IMR-90 (cell line): ENCODE data around the gene TRUB2. TPM values are rescaled to one million over a fixed set of nuclear protein-coding genes. Genes with fewer than 3 reads are reported as not detected.

Experiments used
- ATAC-seq: fragments of 200-7000 bp; cut with Tn5 transposase; 2 replicates; pipeline ENCODE4 v1.9.1; 2020; ENCODE audit warnings: low read depth, mild to moderate bottlenecking, moderate library complexity
- BruUV-seq: library from RNA; stranded (reverse); fragments of 400-500 nt; replicated peaks from 2 replicates; lab custom pipeline; 2021; lab: Mats Ljungman, UMichigan
- CTCF ChIA-PET: fragments of 300-600 bp; formaldehyde crosslinking; extraction: SDS; loops from one replicate; lab custom pipeline; 2021; ENCODE audit warnings: antibody characterized with exemption; lab: Yijun Ruan, JAX
- POLR2A ChIA-PET: fragments of 300-600 bp; sonication (Branson Sonifier 250); formaldehyde crosslinking; loops from one replicate; lab custom pipeline; 2022; ENCODE audit warnings: antibody characterized with exemption; ENCODE audit not compliant: unreplicated experiment; lab: Charles Lee
- DNase-seq: peaks from one replicate; pipeline ENCODE4 v3.0.0; 2013
- H2AFZ ChIP-seq: replicated peaks from 2 replicates; pipeline ENCODE3; 2013; ENCODE audit warnings: low read length, mild to moderate bottlenecking; ENCODE audit not compliant: poor library complexity
- H2AK5ac ChIP-seq: 2 replicates; pipeline ENCODE4 v1.6.1; 2013; ENCODE audit warnings: low read depth, low read length, inconsistent platforms
- H2AK9ac ChIP-seq: replicated peaks from 2 replicates; pipeline ENCODE3; 2013; ENCODE audit warnings: mild to moderate bottlenecking, low read depth, low read length, moderate library complexity; ENCODE audit not compliant: poor library complexity
- H2BK120ac ChIP-seq: 2 replicates; pipeline ENCODE4 v1.6.1; 2013; ENCODE audit warnings: low read depth, low read length, inconsistent platforms
- H2BK15ac ChIP-seq: 3 replicates; pipeline ENCODE4 v1.6.1; 2013; ENCODE audit warnings: low read depth, low read length, inconsistent platforms
- H2BK20ac ChIP-seq: 2 replicates; pipeline ENCODE4 v1.6.1; 2013; ENCODE audit warnings: low read depth, mild to moderate bottlenecking, inconsistent platforms, low read length, moderate library complexity
- H2BK5ac ChIP-seq: 2 replicates; pipeline ENCODE4 v1.6.1; 2013; ENCODE audit warnings: mild to moderate bottlenecking, low read depth, low read length, inconsistent platforms; ENCODE audit not compliant: poor library complexity, severe bottlenecking
- H3K14ac ChIP-seq: replicated peaks from 2 replicates; pipeline ENCODE4 v1.6.1; 2013; ENCODE audit warnings: low read depth, low read length, inconsistent platforms
- H3K18ac ChIP-seq: 2 replicates; pipeline ENCODE4 v1.6.1; 2013; ENCODE audit warnings: low read depth, low read length, control low read depth
- H3K23ac ChIP-seq: 2 replicates; pipeline ENCODE4 v1.6.1; 2013; ENCODE audit warnings: low read depth, low read length, inconsistent platforms
- H3K27ac ChIP-seq: 2 replicates; pipeline ENCODE4 v1.5.1; 2013; ENCODE audit warnings: mild to moderate bottlenecking, control low read depth, low read length; ENCODE audit not compliant: insufficient read depth
- H3K27me3 ChIP-seq: 2 replicates; pipeline ENCODE4 v1.6.1; 2013; ENCODE audit warnings: low read length; ENCODE audit not compliant: control insufficient read depth, insufficient read depth
- H3K36me3 ChIP-seq: 2 replicates; pipeline ENCODE4 v1.6.1; 2013; ENCODE audit warnings: low read length, mixed read lengths; ENCODE audit not compliant: control insufficient read depth, insufficient read depth
- H3K4ac ChIP-seq: 2 replicates; pipeline ENCODE4 v1.6.1; 2013; ENCODE audit warnings: low read depth, low read length, inconsistent platforms
- H3K4me1 ChIP-seq: 2 replicates; pipeline ENCODE4 v1.6.1; 2013; ENCODE audit warnings: low read length, mixed read lengths; ENCODE audit not compliant: control insufficient read depth, insufficient read depth
- H3K4me2 ChIP-seq: 2 replicates; pipeline ENCODE4 v1.6.1; 2013; ENCODE audit warnings: low read depth, mild to moderate bottlenecking, control low read depth, low read length, moderate library complexity
- H3K4me3 ChIP-seq: 2 replicates; pipeline ENCODE4 v1.5.1; 2013; ENCODE audit warnings: low read depth, mild to moderate bottlenecking, control low read depth, low read length, moderate library complexity; ENCODE audit not compliant: insufficient read depth
- H3K56ac ChIP-seq: 2 replicates; pipeline ENCODE4 v1.6.1; 2013; ENCODE audit warnings: low read length, inconsistent platforms; ENCODE audit not compliant: insufficient read depth; ENCODE audit errors: extremely low read depth
- H3K79me1 ChIP-seq, 2 experiments: 2 replicates each; pipeline ENCODE4 v1.6.1; 2013; ENCODE audit warnings: low read length in 2 of 2, inconsistent platforms in 1 of 2, low read depth in 1 of 2
- H3K9ac ChIP-seq: 2 replicates; pipeline ENCODE4 v1.6.1; 2013; ENCODE audit warnings: low read depth, low read length, control low read depth
- H3K9me1 ChIP-seq: 2 replicates; pipeline ENCODE4 v1.6.1; 2013; ENCODE audit warnings: low read length, inconsistent platforms; ENCODE audit not compliant: insufficient read depth
- H3K9me3 ChIP-seq: 2 replicates; pipeline ENCODE4 v1.6.1; 2013; ENCODE audit warnings: low read length; ENCODE audit not compliant: control insufficient read depth, insufficient read depth
- H4K20me1 ChIP-seq: 2 replicates; pipeline ENCODE4 v1.6.1; 2013; ENCODE audit warnings: low read length, inconsistent platforms; ENCODE audit not compliant: insufficient read depth
- H4K5ac ChIP-seq: 2 replicates; pipeline ENCODE4 v1.6.1; 2013; ENCODE audit warnings: mild to moderate bottlenecking, low read depth, low read length, control low read depth
- H4K8ac ChIP-seq, 2 experiments: 2 replicates each; pipeline ENCODE4 v1.6.1; 2013; ENCODE audit warnings: low read depth in 2 of 2, low read length in 2 of 2, control low read depth in 1 of 2, inconsistent platforms in 1 of 2
- H4K91ac ChIP-seq: 2 replicates; pipeline ENCODE4 v1.6.1; 2013; ENCODE audit warnings: low read depth, low read length, inconsistent platforms; ENCODE audit not compliant: insufficient read depth
- CEBPB ChIP-seq: IDR thresholded peaks from 2 replicates; pipeline ENCODE4 v1.6.1; 2012; ENCODE audit warnings: low read depth, low read length, improper control_type of control experiment
- CHD1 ChIP-seq: IDR thresholded peaks from 2 replicates; pipeline ENCODE4 v1.6.1; 2012; ENCODE audit warnings: low read depth, low read length, improper control_type of control experiment
- ELK1 ChIP-seq: fragments of 150-350 bp; IDR thresholded peaks from 2 replicates; pipeline ENCODE4 v1.6.1; 2016; ENCODE audit warnings: low read depth, mild to moderate bottlenecking, low read length, moderate library complexity, borderline replicate concordance
- FOS ChIP-seq: fragments of 150-350 bp; IDR thresholded peaks from 2 replicates; pipeline ENCODE4 v1.6.1; 2016; ENCODE audit warnings: low read depth, low read length
- MAFK ChIP-seq: IDR thresholded peaks from 2 replicates; pipeline ENCODE4 v1.6.1; 2012; ENCODE audit warnings: low read depth, low read length, improper control_type of control experiment
- MAZ ChIP-seq: IDR thresholded peaks from 2 replicates; pipeline ENCODE4 v1.6.1; 2012; ENCODE audit warnings: low read depth, mild to moderate bottlenecking, low read length, improper control_type of control experiment, moderate library complexity, borderline replicate concordance
- MXI1 ChIP-seq: IDR thresholded peaks from 2 replicates; pipeline ENCODE4 v1.6.1; 2012; ENCODE audit warnings: low read depth, mild to moderate bottlenecking, low read length, moderate library complexity, borderline replicate concordance
- NFE2L2 ChIP-seq: fragments of 150-350 bp; IDR thresholded peaks from 2 replicates; pipeline ENCODE4 v1.6.1; 2016; ENCODE audit warnings: low read depth, mild to moderate bottlenecking, low read length
- POLR2A ChIP-seq: IDR thresholded peaks from 2 replicates; pipeline ENCODE4 v1.6.1; 2012; ENCODE audit warnings: mild to moderate bottlenecking, low read depth, low read length
- RAD21 ChIP-seq: IDR thresholded peaks from 2 replicates; pipeline ENCODE4 v1.6.1; 2012; ENCODE audit warnings: low read length, improper control_type of control experiment
- RCOR1 ChIP-seq: IDR thresholded peaks from 2 replicates; pipeline ENCODE4 v1.6.1; 2012; ENCODE audit warnings: mild to moderate bottlenecking, low read length, improper control_type of control experiment; ENCODE audit not compliant: insufficient replicate concordance
- RFX5 ChIP-seq: IDR thresholded peaks from 2 replicates; pipeline ENCODE4 v1.8.0; 2012; ENCODE audit warnings: low read depth, mild to moderate bottlenecking, low read length, moderate library complexity
- SMC3 ChIP-seq: fragments of 150-350 bp; IDR thresholded peaks from 2 replicates; pipeline ENCODE4 v1.6.1; 2016; ENCODE audit warnings: low read depth, mild to moderate bottlenecking, antibody characterized with exemption, low read length, moderate library complexity
- WGBS, 2 experiments: methylation state at CpG; one replicate each; pipeline versions ENCODE4 v1.1.5 to v1.1.7; 2013; ENCODE audit warnings: missing lambda C conversion rate in 2 of 2; ENCODE audit not compliant: insufficient read length in 1 of 2; ENCODE audit errors: extremely low coverage in 2 of 2; 5-methylcytosine and 5-hydroxymethylcytosine counted together
- dilution Hi-C: fragments of 300-500 bp; cut with HindIII; formaldehyde crosslinking; loops from one replicate; pipeline ENCODE4 v1.14.3; 2018; ENCODE audit warnings: low sequenced_read_pairs; ENCODE audit not compliant: unreplicated experiment
- in situ Hi-C: fragments of 300-500 bp; cut with MboI; formaldehyde crosslinking; loops from 3 replicates; pipeline ENCODE4 v1.14.3; 2019; ENCODE audit warnings: low sequenced_read_pairs, inconsistent platforms, mixed read lengths
- intact Hi-C: fragments of 100-400 bp; cut with micrococcal nuclease; formaldehyde crosslinking; loops from 2 replicates; pipeline ENCODE4 v1.10.0; 2022
- polyA plus RNA-seq, 3 experiments: library from polyadenylated mRNA; depleted of rRNA; stranded (reverse); fragments of >200 nt; gene quantifications; 2 replicates each; pipeline ENCODE4 v1.2.3, GENCODE V29; 2012; ENCODE audit warnings: low replicate concordance in 1 of 3
- total RNA-seq: library from RNA; depleted of rRNA; stranded (reverse); fragments of >200 nt; gene quantifications from 2 replicates; pipeline ENCODE4 v1.2.3, GENCODE V29; 2012
- TF ChIP-seq, protein P1 (sequence below): conservative IDR thresholded peaks from 2 replicates; pipeline ENCODE4 v1.5.1; 2012; ENCODE audit warnings: mild to moderate bottlenecking, low read depth, low read length, improper control_type of control experiment
- TF ChIP-seq, protein P2 (sequence below): fragments of 150-350 bp; IDR thresholded peaks from 2 replicates; pipeline ENCODE4 v1.6.1; 2017; ENCODE audit warnings: mild to moderate bottlenecking, antibody characterized with exemption, low read length, low read depth

The TRUB2 gene
- total and polyA plus RNA-seq, 2 of the 4 experiments (the other 2 are of a cell fraction): 18.0 to 21.3 TPM

DNA sequence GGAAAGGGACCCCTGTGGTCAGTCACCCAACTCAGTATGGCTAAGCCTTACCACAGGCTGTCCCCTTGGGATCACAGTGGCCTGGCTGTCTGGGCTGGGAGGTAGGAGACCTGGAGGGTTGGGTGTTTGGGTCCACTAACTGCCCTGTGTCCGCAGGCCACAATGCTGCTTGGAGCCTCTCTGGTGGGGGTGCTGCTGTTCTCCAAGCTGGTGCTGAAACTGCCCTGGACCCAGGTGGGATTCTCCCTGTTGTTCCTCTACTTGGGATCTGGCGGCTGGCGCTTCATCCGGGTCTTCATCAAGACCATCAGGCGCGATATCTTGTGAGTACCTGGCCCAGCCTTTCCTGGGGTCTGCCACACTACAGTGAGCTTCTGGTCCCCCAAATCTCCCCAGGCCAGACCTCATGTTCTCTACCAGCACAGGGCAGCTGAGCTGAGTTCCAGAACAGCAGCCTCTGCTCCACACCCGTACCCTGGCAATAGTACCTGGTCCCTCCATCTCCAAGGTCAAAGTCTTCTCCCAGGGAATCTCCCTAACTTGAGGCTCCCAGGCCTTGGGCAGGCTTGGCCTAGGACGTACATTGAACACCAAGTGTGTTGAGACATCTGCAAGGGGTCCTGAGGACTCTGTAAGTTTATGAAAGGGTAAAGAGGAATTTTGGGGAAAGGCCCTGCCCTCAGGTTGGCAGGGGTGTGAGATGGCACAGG, 20.9 kb upstream of the TRUB2 start:
- Histone ChIP-seq H2AK5ac (no peak overlapping the region), H3K9me3 (no peaks in the 10 kb centered on the region), H3K9me1 (peaks cover 8% of the 10 kb centered on the region), H3K18ac (no peak overlapping the region), H2BK120ac (no peak overlapping the region), H3K4me2 (no peak overlapping the region), H3K9ac (no peak overlapping the region), H3K36me3 (peaks cover 25% of the 10 kb centered on the region), H2BK15ac (no peak overlapping the region), H3K27ac (no peak overlapping the region), H4K8ac (no peak overlapping the region), H4K91ac (no peak overlapping the region), H3K23ac (no peak overlapping the region), H4K20me1 (peaks cover 3% of the 10 kb centered on the region; the same call in 1 of the 2 replicates), H3K56ac (no peak overlapping the region), H2BK5ac (no peak overlapping the region), H2AFZ (no peak overlapping the region), H2AK9ac (no peak overlapping the region), H3K27me3 (no peaks in the 10 kb centered on the region), H4K5ac (no peak overlapping the region), H3K4me3 (no peak overlapping the region), H3K4me1 (peaks cover 4% of the 10 kb centered on the region; the same call in 1 of the 2 replicates), H3K14ac (no peak overlapping the region), H3K79me1 (peaks cover 4 to 29% of the 10 kb centered on the region in 2 experiments; a peak in 3 of 4 replicates), H3K4ac (no peak overlapping the region), H2BK20ac (no peak overlapping the region)
- ChIA-PET CTCF (no interaction called here), POLR2A (no interaction called here)
- DNase-seq: no peak
- no peak for ATAC-seq
- WGBS, 2 experiments: 100% methylated on average over 2 of the region's 8 CpGs; no CpG with 5 or more reads in 1 of the 2 experiments
- no peak for TF ChIP-seq FOS
- no peak for TF ChIP-seq RAD21
- no peak for TF ChIP-seq MAFK
- TF ChIP-seq, protein P1, sequence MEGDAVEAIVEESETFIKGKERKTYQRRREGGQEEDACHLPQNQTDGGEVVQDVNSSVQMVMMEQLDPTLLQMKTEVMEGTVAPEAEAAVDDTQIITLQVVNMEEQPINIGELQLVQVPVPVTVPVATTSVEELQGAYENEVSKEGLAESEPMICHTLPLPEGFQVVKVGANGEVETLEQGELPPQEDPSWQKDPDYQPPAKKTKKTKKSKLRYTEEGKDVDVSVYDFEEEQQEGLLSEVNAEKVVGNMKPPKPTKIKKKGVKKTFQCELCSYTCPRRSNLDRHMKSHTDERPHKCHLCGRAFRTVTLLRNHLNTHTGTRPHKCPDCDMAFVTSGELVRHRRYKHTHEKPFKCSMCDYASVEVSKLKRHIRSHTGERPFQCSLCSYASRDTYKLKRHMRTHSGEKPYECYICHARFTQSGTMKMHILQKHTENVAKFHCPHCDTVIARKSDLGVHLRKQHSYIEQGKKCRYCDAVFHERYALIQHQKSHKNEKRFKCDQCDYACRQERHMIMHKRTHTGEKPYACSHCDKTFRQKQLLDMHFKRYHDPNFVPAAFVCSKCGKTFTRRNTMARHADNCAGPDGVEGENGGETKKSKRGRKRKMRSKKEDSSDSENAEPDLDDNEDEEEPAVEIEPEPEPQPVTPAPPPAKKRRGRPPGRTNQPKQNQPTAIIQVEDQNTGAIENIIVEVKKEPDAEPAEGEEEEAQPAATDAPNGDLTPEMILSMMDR: no peak
- TF ChIP-seq, protein P2, sequence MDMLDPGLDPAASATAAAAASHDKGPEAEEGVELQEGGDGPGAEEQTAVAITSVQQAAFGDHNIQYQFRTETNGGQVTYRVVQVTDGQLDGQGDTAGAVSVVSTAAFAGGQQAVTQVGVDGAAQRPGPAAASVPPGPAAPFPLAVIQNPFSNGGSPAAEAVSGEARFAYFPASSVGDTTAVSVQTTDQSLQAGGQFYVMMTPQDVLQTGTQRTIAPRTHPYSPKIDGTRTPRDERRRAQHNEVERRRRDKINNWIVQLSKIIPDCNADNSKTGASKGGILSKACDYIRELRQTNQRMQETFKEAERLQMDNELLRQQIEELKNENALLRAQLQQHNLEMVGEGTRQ: no peak
- TF ChIP-seq CHD1: no peak
- no peak for TF ChIP-seq MAZ
- no peak for TF ChIP-seq MXI1
- TF ChIP-seq POLR2A: no peak
- TF ChIP-seq RFX5: no peak
- TF ChIP-seq ELK1: no peak
- TF ChIP-seq CEBPB: no peak
- TF ChIP-seq SMC3: no peak
- no peak for TF ChIP-seq RCOR1
- TF ChIP-seq NFE2L2: no peak
- dilution Hi-C loops (no loop called here), in situ Hi-C loops (no loop called here), intact Hi-C loops (no loop called here)
- BruUV-seq: no TSS peak
